Endothelial cell (in vitro differentiated cells): ENCODE measurements around the gene AOC1. TPM values are rescaled to one million over a fixed set of nuclear protein-coding genes. Genes with fewer than 3 reads are reported as not detected.

Source experiments
- DNase-seq: peaks from one replicate; pipeline ENCODE4 v3.0.0; 2021; ENCODE audit warnings: low spot score
- H3K27ac Mint-ChIP-seq: one replicate; pipeline ENCODE4 v1.8.0; 2021; ENCODE audit warnings: mixed read lengths, inconsistent platforms; ENCODE audit not compliant: unreplicated experiment
- H3K27me3 Mint-ChIP-seq: one replicate; pipeline ENCODE4 v1.8.0; 2021; ENCODE audit warnings: mild to moderate bottlenecking, moderate library complexity, mixed read lengths, inconsistent platforms; ENCODE audit not compliant: unreplicated experiment
- H3K36me3 Mint-ChIP-seq: one replicate; pipeline ENCODE4 v1.8.0; 2021; ENCODE audit warnings: mild to moderate bottlenecking, low read depth, mixed read lengths, inconsistent platforms; ENCODE audit not compliant: unreplicated experiment
- H3K4me1 Mint-ChIP-seq: one replicate; pipeline ENCODE4 v1.8.0; 2021; ENCODE audit warnings: mild to moderate bottlenecking, mixed read lengths, inconsistent platforms; ENCODE audit not compliant: unreplicated experiment
- H3K4me3 Mint-ChIP-seq: one replicate; pipeline ENCODE4 v1.8.0; 2021; ENCODE audit warnings: mild to moderate bottlenecking, mixed read lengths, inconsistent platforms; ENCODE audit not compliant: unreplicated experiment
- H3K9me3 Mint-ChIP-seq: one replicate; pipeline ENCODE4 v1.8.0; 2021; ENCODE audit warnings: mixed read lengths, inconsistent platforms; ENCODE audit not compliant: unreplicated experiment
- total RNA-seq: library from RNA; stranded (reverse); fragmentation: NEBNext Ultra II Directional; extraction: Animal tissue kit (Norgen Biotek cat#: 25700); gene quantifications from one replicate; pipeline ENCODE4 v1.2.1, GENCODE V29; 2021; ENCODE audit not compliant: unreplicated experiment
- TF ChIP-seq, protein P1 (sequence below): fragments of 200-600 bp; sonication (generic); IDR thresholded peaks from one replicate; pipeline ENCODE4 v1.5.0; 2021; ENCODE audit warnings: antibody characterized with exemption; ENCODE audit not compliant: unreplicated experiment

The AOC1 gene
- total RNA-seq, 1 donor from 2014 or later, result 0.41 TPM

DNA sequence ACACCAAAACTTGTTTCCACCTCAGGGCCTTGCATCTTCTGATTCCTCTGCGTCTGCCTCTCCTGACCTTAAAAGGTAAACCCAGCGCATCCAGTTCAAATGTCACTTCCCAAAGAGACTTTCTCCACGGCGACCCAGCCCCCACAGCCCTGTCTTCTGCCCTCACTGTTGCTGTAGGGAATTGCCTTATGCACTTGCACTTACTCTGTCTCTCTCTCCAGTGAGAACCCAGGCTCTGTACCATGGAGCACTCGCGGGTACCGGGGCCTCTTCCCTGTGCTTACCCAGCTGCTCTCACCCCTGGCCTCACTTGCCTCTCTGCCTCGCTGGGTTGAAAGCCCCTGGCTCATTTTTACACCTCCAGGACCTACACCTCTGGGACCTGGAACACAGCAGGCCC lies 48.4 kb downstream of the AOC1 start:
- TF ChIP-seq, protein P1, sequence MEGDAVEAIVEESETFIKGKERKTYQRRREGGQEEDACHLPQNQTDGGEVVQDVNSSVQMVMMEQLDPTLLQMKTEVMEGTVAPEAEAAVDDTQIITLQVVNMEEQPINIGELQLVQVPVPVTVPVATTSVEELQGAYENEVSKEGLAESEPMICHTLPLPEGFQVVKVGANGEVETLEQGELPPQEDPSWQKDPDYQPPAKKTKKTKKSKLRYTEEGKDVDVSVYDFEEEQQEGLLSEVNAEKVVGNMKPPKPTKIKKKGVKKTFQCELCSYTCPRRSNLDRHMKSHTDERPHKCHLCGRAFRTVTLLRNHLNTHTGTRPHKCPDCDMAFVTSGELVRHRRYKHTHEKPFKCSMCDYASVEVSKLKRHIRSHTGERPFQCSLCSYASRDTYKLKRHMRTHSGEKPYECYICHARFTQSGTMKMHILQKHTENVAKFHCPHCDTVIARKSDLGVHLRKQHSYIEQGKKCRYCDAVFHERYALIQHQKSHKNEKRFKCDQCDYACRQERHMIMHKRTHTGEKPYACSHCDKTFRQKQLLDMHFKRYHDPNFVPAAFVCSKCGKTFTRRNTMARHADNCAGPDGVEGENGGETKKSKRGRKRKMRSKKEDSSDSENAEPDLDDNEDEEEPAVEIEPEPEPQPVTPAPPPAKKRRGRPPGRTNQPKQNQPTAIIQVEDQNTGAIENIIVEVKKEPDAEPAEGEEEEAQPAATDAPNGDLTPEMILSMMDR, result no peak
- Mint-ChIP-seq H3K9me3 (no peaks in the 10 kb centered on the region), H3K27me3 (peaks cover 7% of the 10 kb centered on the region), H3K27ac (no peak overlapping the region), H3K4me1 (peaks cover 3% of the 10 kb centered on the region), H3K4me3 (no peak overlapping the region), H3K36me3 (peaks cover 3% of the 10 kb centered on the region)
- no peak for DNase-seq

DNA sequence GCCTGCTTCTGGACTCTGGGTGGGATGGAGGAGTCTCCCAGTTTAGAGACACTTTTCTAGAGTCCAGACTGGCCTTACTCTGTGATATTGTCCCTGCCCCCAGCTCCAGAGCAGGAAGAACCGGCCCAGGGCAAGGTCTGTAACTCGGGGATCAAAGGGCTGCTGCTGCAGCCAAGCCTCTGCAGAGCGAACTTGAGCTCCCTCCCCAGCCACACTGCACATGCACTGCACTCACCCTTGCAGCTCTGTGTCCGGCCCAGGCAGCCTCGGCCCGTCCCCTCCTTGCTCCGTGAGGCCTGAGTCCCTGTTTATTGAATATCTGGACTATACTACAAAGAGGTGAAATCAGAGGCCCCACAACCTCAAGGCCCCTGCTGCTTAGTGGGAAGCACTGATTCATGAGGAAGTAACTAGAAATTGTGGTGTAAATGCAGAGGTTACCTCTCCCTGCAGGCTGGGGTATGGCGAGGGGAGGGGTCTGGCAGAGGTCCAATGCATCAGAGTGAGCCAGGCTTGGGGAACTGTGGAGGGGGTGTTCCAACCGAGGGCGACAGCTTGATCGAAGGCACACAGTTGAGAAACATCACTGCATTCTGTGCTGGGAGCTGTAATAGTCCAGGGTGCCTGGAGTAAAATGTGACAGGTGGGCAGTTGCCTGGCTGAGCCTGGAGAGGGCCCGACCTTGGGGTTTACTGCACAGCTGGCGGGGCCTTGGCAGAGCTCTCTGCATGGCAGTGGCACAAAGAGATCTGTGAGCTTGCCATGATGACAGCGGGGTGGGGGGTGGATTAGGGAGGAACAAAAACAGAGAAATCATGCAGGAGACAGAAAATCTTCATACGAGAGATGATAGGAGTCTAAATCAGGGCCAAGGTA lies 49.1 kb downstream of the AOC1 start:
- no peak overlapping the region for H3K27ac Mint-ChIP-seq
- TF ChIP-seq, protein P1, result no peak

GRCh38 chr7:150902078-150903033 lies 50.0 kb downstream of the AOC1 start:
- TF ChIP-seq, protein P1, result no peak
- H3K36me3 Mint-ChIP-seq, result peaks cover 3% of the 10 kb centered on the region
- H3K27ac Mint-ChIP-seq, result no peak overlapping the region
- no peak for DNase-seq
- peaks cover 3% of the 10 kb centered on the region for H3K4me1 Mint-ChIP-seq
- H3K27me3 Mint-ChIP-seq, result peaks cover 7% of the 10 kb centered on the region
- H3K9me3 Mint-ChIP-seq, result no peaks in the 10 kb centered on the region
- no peak overlapping the region for H3K4me3 Mint-ChIP-seq

More for the DNA sequence above, 49.1 kb downstream of the AOC1 start:
- Mint-ChIP-seq H3K27me3 (peaks cover 7% of the 10 kb centered on the region), H3K36me3 (peaks cover 3% of the 10 kb centered on the region), H3K4me3 (no peak overlapping the region), H3K9me3 (no peaks in the 10 kb centered on the region), H3K4me1 (peaks cover 3% of the 10 kb centered on the region)
- DNase-seq, result no peak

DNA sequence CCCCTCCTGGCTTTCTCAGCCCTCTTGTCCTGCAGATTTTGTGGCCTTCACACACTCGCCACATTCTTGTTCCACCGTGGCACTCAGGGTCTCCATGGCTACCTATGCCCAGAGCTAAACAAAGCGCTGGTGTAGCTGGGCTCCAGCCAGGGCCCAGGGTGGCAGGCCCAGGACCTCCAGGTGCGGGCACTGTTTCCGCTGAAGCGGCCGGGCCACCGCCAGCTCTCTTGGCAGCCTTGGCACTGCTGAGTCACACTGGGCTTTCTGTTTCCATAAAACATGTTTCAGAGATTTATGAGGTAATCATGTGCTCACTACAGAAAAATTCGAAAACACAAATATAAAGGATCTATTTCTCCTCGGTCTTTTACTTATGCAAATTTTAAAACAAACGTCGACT lies 51.3 kb downstream of the AOC1 start:
- peaks cover 3% of the 10 kb centered on the region for H3K36me3 Mint-ChIP-seq
- peaks cover 7% of the 10 kb centered on the region for H3K27me3 Mint-ChIP-seq
- no peak overlapping the region for H3K4me3 Mint-ChIP-seq
- DNase-seq, result no peak
- peaks cover 3% of the 10 kb centered on the region for H3K4me1 Mint-ChIP-seq
- TF ChIP-seq, protein P1, result no peak
- H3K27ac Mint-ChIP-seq, result no peak overlapping the region
- no peaks in the 10 kb centered on the region for H3K9me3 Mint-ChIP-seq
